ENCODE measurements around the gene BACH1.

DNA sequence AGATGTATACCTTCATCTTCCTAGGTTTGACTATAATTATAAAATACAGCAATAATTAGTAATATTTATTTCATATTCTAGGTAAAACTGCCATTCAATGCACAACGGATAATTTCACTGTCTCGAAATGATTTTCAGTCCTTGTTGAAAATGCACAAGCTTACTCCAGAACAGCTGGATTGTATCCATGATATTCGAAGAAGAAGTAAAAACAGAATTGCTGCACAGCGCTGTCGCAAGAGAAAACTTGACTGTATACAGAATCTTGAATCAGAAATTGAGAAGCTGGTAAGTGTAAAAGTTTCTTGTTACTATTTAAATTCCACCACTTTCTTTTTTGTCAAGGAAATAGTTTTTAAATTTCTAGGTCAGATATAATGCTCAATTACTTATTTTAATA lies 30.7 kb downstream of the BACH1 start:
- TF ChIP-seq, protein P1, sequence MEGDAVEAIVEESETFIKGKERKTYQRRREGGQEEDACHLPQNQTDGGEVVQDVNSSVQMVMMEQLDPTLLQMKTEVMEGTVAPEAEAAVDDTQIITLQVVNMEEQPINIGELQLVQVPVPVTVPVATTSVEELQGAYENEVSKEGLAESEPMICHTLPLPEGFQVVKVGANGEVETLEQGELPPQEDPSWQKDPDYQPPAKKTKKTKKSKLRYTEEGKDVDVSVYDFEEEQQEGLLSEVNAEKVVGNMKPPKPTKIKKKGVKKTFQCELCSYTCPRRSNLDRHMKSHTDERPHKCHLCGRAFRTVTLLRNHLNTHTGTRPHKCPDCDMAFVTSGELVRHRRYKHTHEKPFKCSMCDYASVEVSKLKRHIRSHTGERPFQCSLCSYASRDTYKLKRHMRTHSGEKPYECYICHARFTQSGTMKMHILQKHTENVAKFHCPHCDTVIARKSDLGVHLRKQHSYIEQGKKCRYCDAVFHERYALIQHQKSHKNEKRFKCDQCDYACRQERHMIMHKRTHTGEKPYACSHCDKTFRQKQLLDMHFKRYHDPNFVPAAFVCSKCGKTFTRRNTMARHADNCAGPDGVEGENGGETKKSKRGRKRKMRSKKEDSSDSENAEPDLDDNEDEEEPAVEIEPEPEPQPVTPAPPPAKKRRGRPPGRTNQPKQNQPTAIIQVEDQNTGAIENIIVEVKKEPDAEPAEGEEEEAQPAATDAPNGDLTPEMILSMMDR (IDR thresholded peaks at IDR 0.05; ENCODE audit: extremely low read depth in 1 of 2, insufficient read depth in 1 of 2, low read depth in 1 of 2, low read length in 2 of 2): no peak
- no peak for TF ChIP-seq POLR2A (IDR thresholded peaks at IDR 0.05; ENCODE audit: low read depth, low read length)
- TF ChIP-seq FOS (IDR thresholded peaks at IDR 0.05; ENCODE audit: borderline replicate concordance, insufficient read depth, low read length): no peak
- no peak for TF ChIP-seq POLR2AphosphoS5 (IDR thresholded peaks at IDR 0.05; ENCODE audit: insufficient read depth, low read depth, low read length)

Data from endothelial cell of umbilical vein (primary cell).